GM21526 (cell line): ENCODE measurements around the gene CCN5.

ENCODE experiments used
- ATAC-seq: cut with Tn5 transposase; IDR thresholded peaks from one replicate; pipeline ENCODE4 v1.9.1; 2021; ENCODE audit warnings: moderate library complexity; ENCODE audit not compliant: unreplicated experiment, low FRiP score

The CCN5 gene

DNA sequence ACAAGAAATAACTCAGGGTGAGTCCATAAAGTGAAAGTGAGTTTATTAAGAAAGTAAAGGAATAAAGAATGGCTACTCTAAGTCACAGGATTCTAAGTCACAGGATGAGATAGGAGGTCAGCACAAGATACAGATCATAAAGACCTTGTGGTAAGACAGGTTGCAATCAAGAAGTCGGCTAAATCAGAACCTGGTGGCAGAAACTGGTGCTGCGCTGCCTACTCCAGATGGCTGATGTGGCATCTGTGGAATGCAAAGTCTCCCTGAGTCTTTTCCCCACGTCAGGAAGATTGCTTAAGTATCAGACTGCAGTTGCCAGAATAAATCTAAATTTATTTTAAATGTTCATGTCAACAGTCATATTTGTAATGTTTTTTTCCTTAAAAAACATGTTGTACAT, 19.8 kb downstream of the CCN5 start:
- ATAC-seq, result no peak

DNA sequence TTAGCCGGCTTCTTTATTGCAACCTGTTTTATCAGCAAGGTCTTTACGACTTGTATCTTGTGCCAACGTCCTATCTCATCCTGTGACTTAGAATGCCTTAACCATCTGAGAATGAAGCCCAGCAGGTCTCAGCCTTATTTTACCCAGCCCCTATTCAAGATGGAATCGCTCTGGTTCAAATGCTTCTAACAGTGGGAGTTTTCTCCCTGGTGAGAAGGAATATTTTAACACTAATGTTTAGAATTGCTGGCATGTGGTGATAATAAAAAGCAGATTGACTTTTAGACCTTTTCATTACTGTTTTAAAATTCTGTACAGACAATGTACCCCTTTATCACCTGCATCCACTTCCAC, 20.6 kb downstream of the CCN5 start:
- ATAC-seq, result no peak

DNA sequence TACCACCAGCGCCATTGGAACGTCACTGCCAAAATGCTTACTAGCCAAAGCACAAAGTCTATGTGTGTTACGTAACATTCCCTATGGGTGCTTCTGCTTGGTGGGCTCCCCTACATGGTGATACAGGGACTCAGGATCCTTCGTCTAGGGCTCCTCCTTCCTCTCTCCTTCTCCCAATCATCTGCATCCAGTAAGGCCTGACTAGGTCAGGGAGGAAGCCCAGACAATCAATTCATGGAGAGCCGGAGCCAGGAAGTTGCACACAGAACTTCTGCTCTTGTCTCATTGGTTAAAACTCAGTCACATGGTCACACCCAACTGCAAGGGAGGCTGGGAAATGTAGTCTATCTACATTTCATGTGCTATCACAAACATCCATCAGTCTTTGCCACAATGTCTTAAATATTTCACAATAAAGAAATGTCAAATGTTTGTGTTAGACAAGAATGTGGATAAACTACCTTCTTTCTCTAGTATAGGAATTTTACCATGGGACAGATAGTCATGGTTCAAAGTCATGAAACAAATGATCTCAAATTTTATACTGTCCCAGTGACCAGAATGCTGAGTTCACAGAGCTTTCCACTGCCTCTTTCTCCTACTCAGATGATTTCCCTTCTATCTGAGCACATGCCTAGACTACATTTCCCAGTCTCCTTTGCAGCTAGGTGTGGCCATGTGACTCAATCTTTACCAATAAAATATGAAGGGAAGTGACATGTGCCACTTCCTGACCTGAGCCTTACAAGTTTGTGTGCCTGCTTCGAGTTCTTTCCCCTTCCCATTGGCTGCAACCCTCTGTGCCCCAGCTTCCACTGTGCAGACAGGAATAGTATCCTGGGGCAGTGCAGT, 21.2 kb downstream of the CCN5 start:
- no peak for ATAC-seq

DNA sequence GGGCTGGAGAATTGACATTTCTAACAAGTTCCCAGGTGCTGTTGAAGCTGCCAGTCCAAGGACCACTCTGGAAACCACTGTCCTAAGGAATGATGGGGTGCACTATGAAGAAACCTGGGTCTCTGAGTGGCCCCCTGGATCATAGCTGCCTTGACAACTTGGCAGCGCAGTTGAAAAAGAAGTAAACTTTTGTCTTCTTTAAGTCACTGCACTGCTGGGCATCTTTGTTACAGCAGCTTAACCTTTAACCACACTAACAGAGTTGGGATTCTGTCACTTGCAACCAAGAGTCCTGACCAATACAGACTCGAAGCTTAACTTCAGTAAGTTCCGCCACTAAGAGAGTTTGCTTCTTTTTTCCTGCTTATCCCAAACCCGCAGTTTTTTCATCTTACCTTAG, 21.9 kb downstream of the CCN5 start:
- no peak for ATAC-seq

DNA sequence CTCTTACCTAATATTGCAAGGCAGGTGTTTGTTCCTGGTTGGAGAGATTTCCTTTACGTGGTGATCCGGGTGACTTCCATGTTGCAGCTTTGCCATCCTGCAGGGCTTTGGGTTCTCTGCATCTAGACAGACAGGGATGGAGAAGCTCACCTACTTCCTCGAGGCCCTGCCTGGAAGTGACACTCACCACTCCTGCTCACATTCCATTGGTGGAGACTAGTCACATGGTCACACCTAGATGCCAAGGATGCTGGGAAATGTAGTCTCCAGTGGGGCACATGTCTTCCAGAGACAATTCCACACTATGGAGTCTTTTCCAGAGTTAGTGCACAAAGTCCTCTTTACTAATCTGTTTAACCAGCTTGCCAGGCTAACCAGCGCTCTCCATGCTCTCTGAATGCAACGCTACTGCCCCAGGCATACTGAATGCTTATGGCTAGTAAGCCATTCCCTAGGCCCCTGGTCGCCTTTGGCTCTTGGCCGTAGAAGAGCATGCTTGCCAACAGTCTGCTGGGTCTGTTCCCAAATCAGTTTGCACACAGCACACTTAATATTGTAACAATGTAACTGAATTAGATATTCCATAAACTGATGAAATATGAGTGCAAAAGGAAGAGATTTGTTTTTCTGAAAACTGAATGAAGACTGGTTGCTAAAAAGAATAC, 23.8 kb downstream of the CCN5 start:
- ATAC-seq, result no peak

DNA sequence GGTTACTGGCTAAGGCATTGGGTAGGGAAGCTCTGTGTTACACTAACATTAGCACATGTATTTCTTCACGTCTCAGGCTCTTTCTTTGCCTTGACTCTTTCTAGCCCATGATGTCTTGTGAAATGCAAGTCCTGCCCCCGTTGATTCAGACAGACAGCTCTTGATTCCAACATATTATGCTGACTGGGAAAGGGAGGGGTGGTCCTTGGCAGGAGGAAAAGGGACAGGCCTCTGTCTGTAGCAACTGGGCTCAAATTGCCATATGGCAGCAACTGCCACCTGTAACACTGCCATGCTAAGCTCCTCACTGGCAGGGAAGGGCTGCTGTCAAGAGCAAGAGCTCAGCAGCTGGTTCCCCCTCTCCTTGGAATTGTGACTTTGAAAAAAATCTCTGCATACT, 24.8 kb downstream of the CCN5 start:
- no peak for ATAC-seq

DNA sequence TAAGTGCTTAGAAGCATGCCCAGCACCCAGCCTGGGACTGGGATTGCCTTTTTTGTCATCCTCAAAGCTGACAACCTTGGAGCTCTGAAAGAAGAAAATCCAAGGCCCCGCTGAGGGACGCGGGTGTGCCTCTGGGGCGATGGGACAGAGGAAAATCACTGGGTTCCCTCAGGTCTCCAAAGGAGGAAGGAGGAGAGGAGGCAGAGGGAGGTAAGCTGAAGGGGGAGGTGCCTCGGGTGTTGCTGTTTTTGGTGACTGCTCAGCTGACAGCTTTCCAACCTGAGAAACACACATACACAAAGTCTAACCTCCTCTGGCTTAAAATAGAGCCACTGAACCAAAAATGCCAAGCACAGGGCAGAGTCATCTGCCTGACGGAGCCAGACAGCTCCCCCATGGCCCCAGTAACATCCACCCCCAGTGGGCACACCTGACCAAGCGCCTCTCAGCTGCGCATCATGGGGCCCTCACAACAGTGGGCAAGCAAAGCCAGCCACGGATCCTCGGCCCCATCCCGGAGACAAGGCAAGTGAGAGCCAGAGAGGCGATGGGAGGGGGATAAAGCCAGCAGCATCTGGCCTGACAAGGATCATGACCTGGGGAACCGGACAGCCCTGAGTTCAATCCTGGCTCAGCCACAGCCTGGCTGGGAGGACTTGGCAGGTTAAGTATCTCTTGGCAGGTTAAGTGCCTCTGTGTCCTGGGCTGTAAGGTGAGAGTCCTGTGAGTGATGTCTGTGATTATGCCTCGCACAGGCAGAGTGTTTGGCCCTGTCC, 27.3 kb downstream of the CCN5 start:
- no peak for ATAC-seq

DNA sequence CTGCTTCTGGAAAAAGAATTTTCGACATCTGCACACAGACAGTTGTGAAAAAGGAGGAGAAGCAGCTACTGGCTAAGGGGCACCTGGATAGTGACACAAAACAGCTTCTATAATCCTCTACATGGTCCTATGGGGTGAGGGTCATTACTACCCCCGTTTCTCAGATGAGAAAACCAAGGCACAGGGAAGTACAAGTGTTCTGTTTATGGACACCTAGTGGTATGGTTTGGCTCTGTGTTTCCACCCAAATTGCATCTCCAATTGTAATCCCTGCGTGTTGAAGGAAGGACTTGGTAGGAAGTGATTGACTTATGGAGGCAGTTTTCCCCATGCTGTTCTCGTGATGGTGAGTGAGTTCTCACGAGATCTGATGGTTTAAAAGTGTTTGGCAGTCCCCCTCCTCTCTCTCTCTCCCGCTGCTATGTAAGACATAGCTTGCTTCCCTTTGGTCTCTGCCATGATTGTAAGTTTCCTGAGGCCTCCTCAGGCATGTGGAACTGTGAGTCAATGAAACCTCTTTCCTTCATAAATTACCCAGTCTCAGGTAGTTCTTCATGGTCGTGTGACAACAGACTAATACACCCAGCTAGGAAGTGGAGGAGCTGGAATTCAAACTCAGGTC, 28.0 kb downstream of the CCN5 start:
- no peak for ATAC-seq

DNA sequence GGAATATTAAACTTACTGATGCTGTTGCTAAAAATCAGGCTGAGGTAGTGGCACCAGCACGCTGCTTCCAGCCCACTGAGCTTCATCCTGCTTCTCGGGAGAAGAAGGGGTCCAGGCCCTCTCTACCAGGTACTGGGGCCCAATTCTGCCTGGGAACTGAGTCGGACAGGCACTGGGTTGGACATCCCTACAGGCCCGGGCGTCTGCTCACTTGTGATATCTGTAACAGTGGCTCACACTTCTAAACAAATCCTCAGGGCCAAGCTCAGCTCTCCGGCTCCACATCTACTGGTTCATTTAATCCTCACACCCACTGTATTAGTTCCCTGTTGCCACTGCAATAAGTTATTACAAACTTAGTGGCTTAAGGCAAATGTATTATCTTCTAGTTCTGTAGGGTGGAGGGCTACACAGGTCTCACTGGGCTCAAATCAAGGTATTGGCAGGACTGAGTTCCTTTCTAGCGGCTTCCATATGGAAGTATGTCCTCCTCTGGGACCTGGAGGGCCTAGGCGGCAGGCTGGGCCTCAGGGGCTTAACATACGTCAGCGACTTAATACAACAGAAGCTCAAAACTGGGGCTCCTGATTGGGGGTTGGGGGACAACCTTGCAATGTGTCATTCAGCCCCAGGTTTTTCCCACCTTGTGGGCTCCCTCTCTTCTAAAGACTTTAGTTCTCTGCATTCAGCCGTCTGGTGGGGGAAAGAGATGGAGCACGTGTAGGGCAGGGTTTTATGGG, 28.9 kb downstream of the CCN5 start:
- no peak for ATAC-seq

DNA sequence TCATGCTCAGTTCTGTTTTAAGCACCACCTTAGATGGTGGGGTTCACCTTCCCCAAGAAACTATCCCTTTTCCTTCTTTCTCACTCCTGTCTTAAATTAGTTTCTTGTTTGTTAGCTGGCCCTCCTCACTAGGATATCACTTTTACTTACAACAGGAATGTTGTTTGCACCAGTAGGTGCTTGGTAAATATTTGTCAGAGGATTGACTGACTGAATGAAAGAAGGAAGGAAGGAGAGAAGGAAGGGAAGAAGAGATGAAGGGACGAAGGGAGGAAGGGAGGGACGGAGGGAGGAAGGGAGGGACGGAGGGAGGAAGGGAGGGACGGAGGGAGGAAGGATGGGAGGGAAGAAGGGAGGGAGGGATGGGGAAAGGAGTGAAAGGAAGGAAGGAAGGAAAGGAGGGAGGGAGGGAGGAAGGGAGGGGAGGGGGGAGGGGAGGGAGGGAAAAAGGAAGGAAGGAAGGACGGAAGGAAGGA, 30.0 kb downstream of the CCN5 start:
- ATAC-seq, result no peak

DNA sequence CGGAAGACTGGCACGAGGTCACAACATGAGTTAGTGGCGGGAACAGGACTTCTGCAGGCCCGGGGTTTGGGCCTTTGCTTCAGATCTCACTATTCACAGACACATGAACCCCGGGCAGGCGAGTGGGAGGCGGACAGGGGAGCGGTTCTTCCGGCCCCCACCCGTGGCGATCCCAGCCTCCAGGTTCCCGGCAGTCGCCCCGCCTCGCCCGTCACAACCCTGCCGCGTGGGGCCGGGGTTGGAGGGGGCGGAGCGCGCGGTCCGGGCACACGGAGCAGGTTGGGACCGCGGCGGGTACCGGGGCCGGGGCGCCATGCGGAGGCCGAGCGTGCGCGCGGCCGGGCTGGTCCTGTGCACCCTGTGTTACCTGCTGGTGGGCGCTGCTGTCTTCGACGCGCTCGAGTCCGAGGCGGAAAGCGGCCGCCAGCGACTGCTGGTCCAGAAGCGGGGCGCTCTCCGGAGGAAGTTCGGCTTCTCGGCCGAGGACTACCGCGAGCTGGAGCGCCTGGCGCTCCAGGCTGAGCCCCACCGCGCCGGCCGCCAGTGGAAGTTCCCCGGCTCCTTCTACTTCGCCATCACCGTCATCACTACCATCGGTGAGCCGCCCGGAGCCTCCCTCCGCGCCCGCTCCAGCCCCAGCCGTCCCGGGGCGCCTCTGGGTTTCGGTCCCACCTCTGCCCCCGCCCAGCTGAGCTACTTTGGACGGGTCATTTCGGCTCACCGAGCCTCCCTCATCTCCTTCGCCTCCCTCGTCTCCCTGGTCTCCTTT, 30.6 kb downstream of the CCN5 start, which contains the start of gene KCNK15:
TSS of gene KCNK15 (plus strand) at position 268 of the 769 bp plus-strand sequence. CDS start at position 314, 46 bp downstream.
- ATAC-seq, result no peak

DNA sequence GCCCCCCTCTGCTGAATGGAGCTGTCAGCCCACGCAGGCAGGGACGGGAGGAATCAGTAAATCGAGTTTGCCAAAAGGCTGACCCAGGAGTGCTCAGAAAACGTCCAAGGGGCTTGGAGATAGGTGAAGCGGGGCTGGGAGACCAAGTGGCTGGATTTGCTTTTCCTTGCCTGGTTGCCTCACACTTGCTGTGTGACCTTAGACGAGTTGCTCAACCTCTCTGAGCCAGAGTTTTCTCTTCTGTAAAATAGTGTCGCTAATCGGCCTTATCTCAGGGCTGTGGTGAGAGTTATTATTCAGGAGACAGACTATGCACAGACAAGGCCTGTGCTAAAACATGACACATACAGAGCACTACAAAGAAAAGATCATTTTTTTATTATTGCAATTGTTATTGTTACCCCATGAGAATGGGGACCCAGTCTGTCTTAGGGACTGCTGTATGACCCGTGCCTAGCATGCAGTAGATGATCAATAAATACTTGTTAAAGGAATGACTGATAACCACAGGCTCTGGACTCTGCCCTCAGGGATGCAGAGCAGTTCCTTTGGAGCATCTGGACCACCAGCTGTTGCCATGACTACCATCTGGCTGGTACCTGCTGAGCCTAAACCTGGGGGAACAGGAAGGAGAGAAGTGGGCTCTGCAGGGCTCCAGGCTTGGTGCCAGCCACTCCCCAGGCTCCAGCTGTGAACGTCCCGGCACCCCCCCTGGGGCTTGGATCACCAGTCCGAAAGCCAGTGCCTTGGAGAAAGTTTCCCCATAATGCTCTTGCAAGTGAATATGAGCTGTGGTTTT, 31.4 kb downstream of the CCN5 start:
- no peak for ATAC-seq

DNA sequence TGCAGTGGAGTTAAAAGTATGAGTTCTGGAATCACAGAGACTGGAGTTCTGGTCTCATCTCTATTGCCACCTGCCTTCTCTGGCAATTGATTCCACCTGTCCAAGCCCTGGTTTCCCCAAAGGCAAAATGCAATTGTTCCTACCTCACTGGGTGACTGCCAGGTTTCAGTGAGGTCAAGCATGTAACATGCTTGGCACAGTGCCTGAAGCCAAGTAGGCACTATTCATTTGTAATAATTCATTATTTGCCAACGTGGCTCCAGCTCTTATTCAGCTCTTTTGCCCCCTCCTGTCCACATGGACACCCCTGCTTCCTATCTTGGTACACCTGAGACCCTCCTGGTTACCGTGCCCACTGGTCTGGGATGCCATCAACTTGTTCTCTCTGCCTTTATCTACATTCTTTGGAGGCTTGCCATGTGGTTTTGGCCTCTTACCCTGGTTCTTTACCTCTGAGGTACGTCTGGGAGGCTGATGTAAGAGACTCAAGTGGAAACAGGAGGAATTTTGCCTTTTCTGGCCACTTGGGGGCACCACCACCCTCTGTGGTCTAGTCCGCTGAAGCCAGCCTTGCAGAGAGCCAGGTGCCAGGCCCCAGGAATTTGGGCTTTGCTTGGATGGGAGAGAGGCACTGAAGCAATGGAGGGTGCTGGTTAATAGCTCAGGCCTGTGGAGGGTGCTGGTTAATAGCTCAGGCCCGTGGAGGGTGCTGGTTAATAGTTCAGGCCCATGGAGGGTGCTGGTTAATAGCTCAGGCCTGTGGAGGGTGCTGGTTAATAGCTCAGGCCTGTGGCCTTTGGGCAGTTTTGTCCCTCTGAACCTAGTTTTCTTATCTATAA, 32.2 kb downstream of the CCN5 start:
- no peak for ATAC-seq

DNA sequence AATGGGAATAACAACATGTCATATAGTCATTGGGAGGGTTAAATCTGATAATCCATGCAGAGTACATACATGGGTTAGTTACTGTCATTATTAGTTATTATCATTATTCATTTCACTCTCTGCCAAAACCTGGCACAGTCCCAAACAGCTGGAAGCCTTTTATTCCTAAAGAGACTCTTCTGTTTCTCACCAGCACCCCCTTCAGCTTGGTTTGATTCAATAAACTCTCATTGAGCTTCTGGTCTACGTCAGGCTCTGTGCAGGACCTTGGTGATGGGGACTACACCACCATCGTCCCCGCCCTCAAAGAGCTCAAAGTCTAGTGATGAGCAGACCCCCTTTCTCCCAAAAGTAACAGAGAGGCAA, 32.8 kb downstream of the CCN5 start:
- no peak for ATAC-seq

DNA sequence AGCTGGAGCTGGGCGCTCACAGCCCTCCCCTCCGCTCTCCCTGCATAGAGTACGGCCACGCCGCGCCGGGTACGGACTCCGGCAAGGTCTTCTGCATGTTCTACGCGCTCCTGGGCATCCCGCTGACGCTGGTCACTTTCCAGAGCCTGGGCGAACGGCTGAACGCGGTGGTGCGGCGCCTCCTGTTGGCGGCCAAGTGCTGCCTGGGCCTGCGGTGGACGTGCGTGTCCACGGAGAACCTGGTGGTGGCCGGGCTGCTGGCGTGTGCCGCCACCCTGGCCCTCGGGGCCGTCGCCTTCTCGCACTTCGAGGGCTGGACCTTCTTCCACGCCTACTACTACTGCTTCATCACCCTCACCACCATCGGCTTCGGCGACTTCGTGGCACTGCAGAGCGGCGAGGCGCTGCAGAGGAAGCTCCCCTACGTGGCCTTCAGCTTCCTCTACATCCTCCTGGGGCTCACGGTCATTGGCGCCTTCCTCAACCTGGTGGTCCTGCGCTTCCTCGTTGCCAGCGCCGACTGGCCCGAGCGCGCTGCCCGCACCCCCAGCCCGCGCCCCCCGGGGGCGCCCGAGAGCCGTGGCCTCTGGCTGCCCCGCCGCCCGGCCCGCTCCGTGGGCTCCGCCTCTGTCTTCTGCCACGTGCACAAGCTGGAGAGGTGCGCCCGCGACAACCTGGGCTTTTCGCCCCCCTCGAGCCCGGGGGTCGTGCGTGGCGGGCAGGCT, 35.1 kb downstream of the CCN5 start:
- no peak for ATAC-seq

DNA sequence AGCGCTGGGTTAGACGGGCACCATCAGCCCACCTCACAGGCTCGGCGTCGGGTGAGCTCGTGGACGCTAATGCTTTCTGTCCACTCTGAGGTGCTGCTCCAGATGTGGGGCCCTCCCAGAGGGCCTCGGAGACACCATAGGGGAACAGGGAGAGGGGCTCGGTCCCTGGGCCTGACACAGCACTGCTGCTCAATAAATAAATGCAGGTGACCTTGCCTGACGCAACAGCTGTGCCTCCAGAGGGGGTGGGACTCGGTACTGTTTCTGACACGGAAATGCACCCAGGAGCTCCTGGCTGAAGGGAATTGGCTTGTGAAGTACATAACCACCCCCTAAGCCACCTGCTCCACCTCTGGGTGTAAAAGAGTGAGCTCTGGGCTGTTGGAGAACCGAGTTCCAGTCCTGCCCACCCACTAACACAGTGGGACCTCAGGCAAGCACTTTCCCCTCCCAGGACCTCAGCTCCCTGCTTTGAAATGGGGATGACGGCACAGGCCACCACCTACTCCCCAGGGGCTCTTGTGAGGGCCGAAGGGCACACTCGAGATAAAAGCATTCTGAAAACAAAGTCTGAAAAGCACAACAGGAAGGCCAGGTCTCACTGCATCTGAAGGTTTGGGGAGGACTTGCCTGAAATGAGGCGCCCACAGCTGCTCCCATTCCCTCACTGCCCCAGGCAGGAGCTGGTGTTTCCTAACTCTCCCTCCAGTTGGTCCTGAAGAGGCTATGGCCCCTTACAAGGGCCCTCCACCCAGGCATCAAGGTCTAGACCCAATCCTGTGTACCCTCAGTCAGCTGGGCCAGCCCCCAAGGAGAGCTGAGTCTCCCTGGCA, 37.1 kb downstream of the CCN5 start:
- ATAC-seq, result no peak
